ENCODE measurements around the gene GLMP. TPM values are rescaled to one million over a fixed set of nuclear protein-coding genes. Genes with fewer than 3 reads are reported as not detected.
A peak's percentile ranks its signal among the peaks of the same experiment; 100 is the strongest.

The GLMP gene
- polyA plus RNA-seq, 2 of the 4 experiments (the other 2 are of a cell fraction) = 12.4 to 32.5 TPM

DNA sequence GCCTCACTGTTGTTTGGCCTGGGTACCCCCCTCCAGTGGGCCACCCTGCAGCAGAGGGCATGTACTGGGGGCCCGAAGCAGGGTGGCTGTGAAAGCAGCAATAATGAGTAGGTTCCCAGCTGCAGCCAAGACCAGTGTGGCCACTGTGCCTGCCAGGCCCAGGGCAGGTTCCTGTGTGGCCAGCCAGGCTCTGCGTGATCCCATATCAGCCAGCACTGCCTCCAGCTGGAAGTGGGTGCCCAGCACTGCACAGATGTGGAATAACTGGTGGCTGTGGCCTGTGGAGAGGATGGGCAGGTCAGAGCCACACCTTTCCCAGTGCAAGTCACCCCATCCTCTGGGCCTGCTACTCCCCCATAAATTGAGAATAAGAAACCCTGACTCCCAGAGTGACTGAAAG lies 51.4 kb downstream of the GLMP start:
- FAIRE-seq = no peak
- POLR2A ChIA-PET = no interaction called here

DNA sequence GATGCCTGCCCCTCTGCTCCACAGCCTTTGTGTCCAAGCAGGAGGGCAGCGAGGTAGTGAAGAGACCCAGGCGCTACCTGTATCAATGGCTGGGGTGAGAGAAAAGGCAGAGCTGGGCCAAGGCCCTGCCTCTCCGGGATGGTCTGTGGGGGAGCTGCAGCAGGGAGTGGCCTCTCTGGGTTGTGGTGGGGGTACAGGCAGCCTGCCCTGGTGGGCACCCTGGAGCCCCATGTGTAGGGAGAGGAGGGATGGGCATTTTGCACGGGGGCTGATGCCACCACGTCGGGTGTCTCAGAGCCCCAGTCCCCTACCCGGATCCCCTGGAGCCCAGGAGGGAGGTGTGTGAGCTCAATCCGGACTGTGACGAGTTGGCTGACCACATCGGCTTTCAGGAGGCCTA lies 52.7 kb downstream of the GLMP start:
- ATAC-seq = peak in 1 of 2 experiments; percentile 1; a peak in 2 of 6 replicates
- 77% methylated on average over 9 of the region's 10 CpGs for WGBS (ENCODE audit: missing lambda C conversion rate)
- ChIA-PET CTCF (interaction anchor here (2.1 to 2.2 kb wide), 3 partner anchors 10 to 152 kb away, joined by 5 to 6 read pairs (median 6); no protein-coding TSS in a partner anchor), POLR2A (interaction anchor here (0.6 kb wide), 1 partner anchor 190 kb away, joined by 3 read pairs; no protein-coding TSS in a partner anchor)
- DNase-seq (ENCODE audit: low read depth in 1 of 2, low spot score in 1 of 2) = no peak
- FAIRE-seq = no peak
- H3K9me3 ChIP-seq = no peaks in the 10 kb centered on the region
- TF ChIP-seq CBX8 (IDR thresholded peaks at IDR 0.05) (no peak), MYC (IDR thresholded peaks at IDR 0.05; ENCODE audit: borderline replicate concordance, low read length) (no peak), HEYL (CRISPR knock-in tag; IDR thresholded peaks at IDR 0.05) (no peak), EHF (CRISPR knock-in tag; IDR thresholded peaks at IDR 0.05) (no peak), HOXA7 (CRISPR knock-in tag; IDR thresholded peaks at IDR 0.05) (no peak), HDAC2 (IDR thresholded peaks at IDR 0.05) (no peak), GATA3 (IDR thresholded peaks at IDR 0.05; ENCODE audit: borderline replicate concordance) (no peak), BHLHE40 (IDR thresholded peaks at IDR 0.05; ENCODE audit: low read depth, low read length) (no peak)
- TF ChIP-seq, protein P1, sequence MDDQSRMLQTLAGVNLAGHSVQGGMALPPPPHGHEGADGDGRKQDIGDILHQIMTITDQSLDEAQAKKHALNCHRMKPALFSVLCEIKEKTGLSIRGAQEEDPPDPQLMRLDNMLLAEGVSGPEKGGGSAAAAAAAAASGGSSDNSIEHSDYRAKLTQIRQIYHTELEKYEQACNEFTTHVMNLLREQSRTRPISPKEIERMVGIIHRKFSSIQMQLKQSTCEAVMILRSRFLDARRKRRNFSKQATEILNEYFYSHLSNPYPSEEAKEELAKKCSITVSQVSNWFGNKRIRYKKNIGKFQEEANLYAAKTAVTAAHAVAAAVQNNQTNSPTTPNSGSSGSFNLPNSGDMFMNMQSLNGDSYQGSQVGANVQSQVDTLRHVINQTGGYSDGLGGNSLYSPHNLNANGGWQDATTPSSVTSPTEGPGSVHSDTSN (IDR thresholded peaks at IDR 0.05) = no peak
- TF ChIP-seq, protein P2, sequence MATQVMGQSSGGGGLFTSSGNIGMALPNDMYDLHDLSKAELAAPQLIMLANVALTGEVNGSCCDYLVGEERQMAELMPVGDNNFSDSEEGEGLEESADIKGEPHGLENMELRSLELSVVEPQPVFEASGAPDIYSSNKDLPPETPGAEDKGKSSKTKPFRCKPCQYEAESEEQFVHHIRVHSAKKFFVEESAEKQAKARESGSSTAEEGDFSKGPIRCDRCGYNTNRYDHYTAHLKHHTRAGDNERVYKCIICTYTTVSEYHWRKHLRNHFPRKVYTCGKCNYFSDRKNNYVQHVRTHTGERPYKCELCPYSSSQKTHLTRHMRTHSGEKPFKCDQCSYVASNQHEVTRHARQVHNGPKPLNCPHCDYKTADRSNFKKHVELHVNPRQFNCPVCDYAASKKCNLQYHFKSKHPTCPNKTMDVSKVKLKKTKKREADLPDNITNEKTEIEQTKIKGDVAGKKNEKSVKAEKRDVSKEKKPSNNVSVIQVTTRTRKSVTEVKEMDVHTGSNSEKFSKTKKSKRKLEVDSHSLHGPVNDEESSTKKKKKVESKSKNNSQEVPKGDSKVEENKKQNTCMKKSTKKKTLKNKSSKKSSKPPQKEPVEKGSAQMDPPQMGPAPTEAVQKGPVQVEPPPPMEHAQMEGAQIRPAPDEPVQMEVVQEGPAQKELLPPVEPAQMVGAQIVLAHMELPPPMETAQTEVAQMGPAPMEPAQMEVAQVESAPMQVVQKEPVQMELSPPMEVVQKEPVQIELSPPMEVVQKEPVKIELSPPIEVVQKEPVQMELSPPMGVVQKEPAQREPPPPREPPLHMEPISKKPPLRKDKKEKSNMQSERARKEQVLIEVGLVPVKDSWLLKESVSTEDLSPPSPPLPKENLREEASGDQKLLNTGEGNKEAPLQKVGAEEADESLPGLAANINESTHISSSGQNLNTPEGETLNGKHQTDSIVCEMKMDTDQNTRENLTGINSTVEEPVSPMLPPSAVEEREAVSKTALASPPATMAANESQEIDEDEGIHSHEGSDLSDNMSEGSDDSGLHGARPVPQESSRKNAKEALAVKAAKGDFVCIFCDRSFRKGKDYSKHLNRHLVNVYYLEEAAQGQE (IDR thresholded peaks at IDR 0.05) = no peak
- TF ChIP-seq, protein P3, sequence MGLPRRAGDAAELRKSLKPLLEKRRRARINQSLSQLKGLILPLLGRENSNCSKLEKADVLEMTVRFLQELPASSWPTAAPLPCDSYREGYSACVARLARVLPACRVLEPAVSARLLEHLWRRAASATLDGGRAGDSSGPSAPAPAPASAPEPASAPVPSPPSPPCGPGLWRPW (IDR thresholded peaks at IDR 0.05) = no peak
- TF ChIP-seq, protein P4, sequence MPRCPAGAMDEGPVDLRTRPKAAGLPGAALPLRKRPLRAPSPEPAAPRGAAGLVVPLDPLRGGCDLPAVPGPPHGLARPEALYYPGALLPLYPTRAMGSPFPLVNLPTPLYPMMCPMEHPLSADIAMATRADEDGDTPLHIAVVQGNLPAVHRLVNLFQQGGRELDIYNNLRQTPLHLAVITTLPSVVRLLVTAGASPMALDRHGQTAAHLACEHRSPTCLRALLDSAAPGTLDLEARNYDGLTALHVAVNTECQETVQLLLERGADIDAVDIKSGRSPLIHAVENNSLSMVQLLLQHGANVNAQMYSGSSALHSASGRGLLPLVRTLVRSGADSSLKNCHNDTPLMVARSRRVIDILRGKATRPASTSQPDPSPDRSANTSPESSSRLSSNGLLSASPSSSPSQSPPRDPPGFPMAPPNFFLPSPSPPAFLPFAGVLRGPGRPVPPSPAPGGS (IDR thresholded peaks at IDR 0.05) = no peak
- no peak overlapping the region for H3K4me2 ChIP-seq
- H3K4me3 ChIP-seq = no peak overlapping the region
- H3K4me1 ChIP-seq = peaks cover 10% of the 10 kb centered on the region
- H3K27ac ChIP-seq = no peak overlapping the region

More for the DNA sequence above, 51.4 kb downstream of the GLMP start:
- ATAC-seq (peak; percentile 3 to 6; a peak in 3 of 6 replicates), DNase-seq (ENCODE audit: low read depth in 1 of 2, low spot score in 1 of 2) (no peak)
- H3K27ac ChIP-seq = no peak overlapping the region
- H3K4me2 ChIP-seq = no peak overlapping the region
- H3K4me1 ChIP-seq = peaks cover 12% of the 10 kb centered on the region
- WGBS (ENCODE audit: missing lambda C conversion rate) = no CpG with 5 or more reads among the region's 2 CpGs
- H3K4me3 ChIP-seq = no peak overlapping the region
- CTCF ChIA-PET = interaction anchor here (0.5 to 1.3 kb wide), 2 partner anchors 147 to 371 kb away, joined by 3 read pairs; no protein-coding TSS in a partner anchor
- H3K9me3 ChIP-seq = no peaks in the 10 kb centered on the region
- TF ChIP-seq JUN (IDR thresholded peaks at IDR 0.05) (peak in 1 of 2 experiments; percentile 22; a peak in 1 of 5 replicates), EHF (CRISPR knock-in tag; IDR thresholded peaks at IDR 0.05) (no peak), GATA3 (IDR thresholded peaks at IDR 0.05; ENCODE audit: borderline replicate concordance) (no peak), FOXS1 (CRISPR knock-in tag; IDR thresholded peaks at IDR 0.05) (no peak), EHMT2 (IDR thresholded peaks at IDR 0.05; ENCODE audit: low read depth) (no peak)

Other genes with a start within 250 kb of the GLMP start
- gene UBQLN4, start 241.9 kb downstream of the GLMP start, polyA plus RNA-seq (2011; rRNA removed) = 42.0 and 47.6 TPM in 2 replicates
- gene UBQLN4, start 241.9 kb downstream of the GLMP start, polyA plus RNA-seq (2017; fragmentation: RNase III; extraction: RNeasy Plus Mini Kit Qiagen cat#74134 plus additional on column Dnase treatment) = 36.5 to 39.1 TPM (median 38.2 TPM) in 3 replicates
- 63.0 and 71.4 TPM in 2 replicates for gene LAMTOR2, start 240.9 kb downstream of the GLMP start, polyA plus RNA-seq (2011; rRNA removed)
- gene LAMTOR2, start 240.9 kb downstream of the GLMP start, polyA plus RNA-seq (2017; fragmentation: RNase III; extraction: RNeasy Plus Mini Kit Qiagen cat#74134 plus additional on column Dnase treatment) = 151 to 171 TPM (median 166 TPM) in 3 replicates
- gene RAB25, start 234.5 kb downstream of the GLMP start, polyA plus RNA-seq (2011; rRNA removed) = 0.11 TPM in 1 of 2 replicates, not detected in the other
- gene RAB25, start 234.5 kb downstream of the GLMP start, polyA plus RNA-seq (2017; fragmentation: RNase III; extraction: RNeasy Plus Mini Kit Qiagen cat#74134 plus additional on column Dnase treatment) = not detected in 3 replicates
- gene MEX3A, start 213.2 kb downstream of the GLMP start, polyA plus RNA-seq (2011; rRNA removed) = 1.8 and 2.4 TPM in 2 replicates
- 3.3 to 4.9 TPM (median 4.4 TPM) in 3 replicates for gene MEX3A, start 213.2 kb downstream of the GLMP start, polyA plus RNA-seq (2017; fragmentation: RNase III; extraction: RNeasy Plus Mini Kit Qiagen cat#74134 plus additional on column Dnase treatment)
- 155 and 214 TPM in 2 replicates for gene LMNA, start 181.0 kb downstream of the GLMP start, polyA plus RNA-seq (2011; rRNA removed)
- gene LMNA, start 181.0 kb downstream of the GLMP start, polyA plus RNA-seq (2017; fragmentation: RNase III; extraction: RNeasy Plus Mini Kit Qiagen cat#74134 plus additional on column Dnase treatment) = 286 to 310 TPM (median 288 TPM) in 3 replicates
- 0.27 and 0.37 TPM in 2 replicates for gene SEMA4A, start 142.1 kb downstream of the GLMP start, polyA plus RNA-seq (2011; rRNA removed)
- 0.04 to 0.09 TPM (median 0.07 TPM) in 3 replicates for gene SEMA4A, start 142.1 kb downstream of the GLMP start, polyA plus RNA-seq (2017; fragmentation: RNase III; extraction: RNeasy Plus Mini Kit Qiagen cat#74134 plus additional on column Dnase treatment)
- 30.7 and 38.8 TPM in 2 replicates for gene SLC25A44, start 101.6 kb downstream of the GLMP start, polyA plus RNA-seq (2011; rRNA removed)
- 22.7 to 25.1 TPM (median 23.1 TPM) in 3 replicates for gene SLC25A44, start 101.6 kb downstream of the GLMP start, polyA plus RNA-seq (2017; fragmentation: RNase III; extraction: RNeasy Plus Mini Kit Qiagen cat#74134 plus additional on column Dnase treatment)
- 61.4 and 63.9 TPM in 2 replicates for gene PMF1, start 82.7 kb downstream of the GLMP start, polyA plus RNA-seq (2011; rRNA removed)
- 57.7 to 59.8 TPM (median 59.4 TPM) in 3 replicates for gene PMF1, start 82.7 kb downstream of the GLMP start, polyA plus RNA-seq (2017; fragmentation: RNase III; extraction: RNeasy Plus Mini Kit Qiagen cat#74134 plus additional on column Dnase treatment)
- 0.12 and 0.42 TPM in 2 replicates for gene BGLAP, start 53.5 kb downstream of the GLMP start, polyA plus RNA-seq (2011; rRNA removed)
- 0.23 to 0.30 TPM in 2 of 3 replicates, not detected in the other for gene BGLAP, start 53.5 kb downstream of the GLMP start, polyA plus RNA-seq (2017; fragmentation: RNase III; extraction: RNeasy Plus Mini Kit Qiagen cat#74134 plus additional on column Dnase treatment)
- gene PAQR6, start 47.6 kb downstream of the GLMP start, polyA plus RNA-seq (2011; rRNA removed) = 2.4 and 2.8 TPM in 2 replicates
- gene PAQR6, start 47.6 kb downstream of the GLMP start, polyA plus RNA-seq (2017; fragmentation: RNase III; extraction: RNeasy Plus Mini Kit Qiagen cat#74134 plus additional on column Dnase treatment) = 5.6 to 10.6 TPM (median 8.6 TPM) in 3 replicates
- gene SMG5, start 12.9 kb downstream of the GLMP start, polyA plus RNA-seq (2011; rRNA removed) = 25.6 and 38.0 TPM in 2 replicates
- 46.4 to 51.5 TPM (median 48.7 TPM) in 3 replicates for gene SMG5, start 12.9 kb downstream of the GLMP start, polyA plus RNA-seq (2017; fragmentation: RNase III; extraction: RNeasy Plus Mini Kit Qiagen cat#74134 plus additional on column Dnase treatment)
- gene TMEM79, start 11.4 kb downstream of the GLMP start, polyA plus RNA-seq (2011; rRNA removed) = 7.2 and 7.5 TPM in 2 replicates
- gene TMEM79, start 11.4 kb downstream of the GLMP start, polyA plus RNA-seq (2017; fragmentation: RNase III; extraction: RNeasy Plus Mini Kit Qiagen cat#74134 plus additional on column Dnase treatment) = 5.7 to 6.3 TPM (median 6.3 TPM) in 3 replicates
- not detected in 2 replicates for gene VHLL, start 3.6 kb upstream of the GLMP start, polyA plus RNA-seq (2011; rRNA removed)
- not detected in 3 replicates for gene VHLL, start 3.6 kb upstream of the GLMP start, polyA plus RNA-seq (2017; fragmentation: RNase III; extraction: RNeasy Plus Mini Kit Qiagen cat#74134 plus additional on column Dnase treatment)
- 528 and 530 TPM in 2 replicates for gene CCT3, start 42.6 kb upstream of the GLMP start, polyA plus RNA-seq (2011; rRNA removed)
- gene CCT3, start 42.6 kb upstream of the GLMP start, polyA plus RNA-seq (2017; fragmentation: RNase III; extraction: RNeasy Plus Mini Kit Qiagen cat#74134 plus additional on column Dnase treatment) = 804 to 909 TPM (median 824 TPM) in 3 replicates
- 3.9 and 4.7 TPM in 2 replicates for gene TSACC, start 42.8 kb upstream of the GLMP start, polyA plus RNA-seq (2011; rRNA removed)
- gene TSACC, start 42.8 kb upstream of the GLMP start, polyA plus RNA-seq (2017; fragmentation: RNase III; extraction: RNeasy Plus Mini Kit Qiagen cat#74134 plus additional on column Dnase treatment) = 2.6 to 3.2 TPM (median 3.0 TPM) in 3 replicates
- gene RHBG, start 73.5 kb upstream of the GLMP start, polyA plus RNA-seq (2011; rRNA removed) = 0.04 and 0.06 TPM in 2 replicates
- 0.08 TPM in 1 of 3 replicates, not detected in the others for gene RHBG, start 73.5 kb upstream of the GLMP start, polyA plus RNA-seq (2017; fragmentation: RNase III; extraction: RNeasy Plus Mini Kit Qiagen cat#74134 plus additional on column Dnase treatment)
- gene MEF2D, start 205.1 kb upstream of the GLMP start, polyA plus RNA-seq (2011; rRNA removed) = 16.8 and 20.8 TPM in 2 replicates
- gene MEF2D, start 205.1 kb upstream of the GLMP start, polyA plus RNA-seq (2017; fragmentation: RNase III; extraction: RNeasy Plus Mini Kit Qiagen cat#74134 plus additional on column Dnase treatment) = 20.7 to 23.4 TPM (median 22.8 TPM) in 3 replicates